Mucosa of rectum (tissue), 2 donors: Measurements from ENCODE around the gene ADAMTS14.
A peak's percentile ranks its signal among the peaks of the same experiment; 100 is the strongest.

Experiments used
- H3K27ac ChIP-seq, 2 donors: one replicate each; pipeline ENCODE4 v1.7.0; 2013; ENCODE audit warnings: inconsistent platforms in 2 of 2, low read depth in 2 of 2, low read length in 2 of 2
- H3K27me3 ChIP-seq, 2 donors: one replicate each; pipeline ENCODE4 v1.7.0; 2013; ENCODE audit warnings: low read length in 2 of 2; ENCODE audit not compliant: control insufficient read depth in 2 of 2, insufficient read depth in 2 of 2
- H3K36me3 ChIP-seq, 2 donors: one replicate each; pipeline ENCODE4 v1.7.0; 2013; ENCODE audit warnings: low read length in 2 of 2; ENCODE audit not compliant: control insufficient read depth in 2 of 2, insufficient read depth in 2 of 2
- H3K4me1 ChIP-seq, 2 donors: one replicate each; pipeline ENCODE4 v1.7.0; 2013; ENCODE audit warnings: low read length in 2 of 2, mild to moderate bottlenecking in 1 of 2; ENCODE audit not compliant: control insufficient read depth in 2 of 2, insufficient read depth in 2 of 2
- H3K4me3 ChIP-seq, 2 donors: one replicate each; pipeline ENCODE4 v1.7.0; 2013; ENCODE audit warnings: low read length in 2 of 2
- H3K9ac ChIP-seq, 2 donors: one replicate each; pipeline ENCODE4 v1.7.0; 2013; ENCODE audit warnings: low read length in 2 of 2, low read depth in 1 of 2, mild to moderate bottlenecking in 1 of 2
- H3K9me3 ChIP-seq, 2 donors: one replicate each; pipeline ENCODE4 v1.7.0; 2013; ENCODE audit warnings: low read length in 2 of 2; ENCODE audit not compliant: control insufficient read depth in 2 of 2
- donor health status: healthy.
- donor health status: Normal muscosa, but diverticular disease.

ADAMTS14 gene

DNA sequence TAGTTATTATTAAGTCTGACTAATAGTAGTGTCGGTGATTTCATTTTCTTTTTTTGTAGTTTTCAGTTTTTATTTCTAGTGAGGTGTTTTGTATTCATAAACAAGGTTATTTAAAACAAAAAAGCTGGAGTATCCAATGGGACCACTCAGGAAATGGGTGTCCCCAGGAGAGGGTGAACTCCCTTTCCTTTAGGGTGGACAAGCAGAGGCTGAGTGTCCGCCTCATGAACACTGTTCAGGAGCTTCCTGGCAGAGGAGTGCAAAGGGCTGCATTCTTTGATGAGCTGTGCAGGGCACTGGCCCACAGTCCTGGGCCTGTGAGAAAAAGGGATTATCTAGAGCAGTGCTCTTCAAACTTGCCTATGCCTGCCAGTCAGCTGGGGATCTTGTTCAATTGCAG lies 56.0 kb downstream of the ADAMTS14 start:
- Histone ChIP-seq H3K27ac (no peak overlapping the region), H3K27me3 (no peaks in the 10 kb centered on the region), H3K4me3 (no peak overlapping the region), H3K36me3 (no peaks in the 10 kb centered on the region), H3K9ac (no peak overlapping the region), H3K9me3 (no peaks in the 10 kb centered on the region), H3K4me1 (no peaks in the 10 kb centered on the region)

- no peak overlapping the region for H3K9ac ChIP-seq
- no peaks in the 10 kb centered on the region for H3K36me3 ChIP-seq
- no peaks in the 10 kb centered on the region for H3K27me3 ChIP-seq
- H3K9me3 ChIP-seq: no peaks in the 10 kb centered on the region
- no peak overlapping the region for H3K4me3 ChIP-seq
- H3K27ac ChIP-seq: no peak overlapping the region
- no peaks in the 10 kb centered on the region for H3K4me1 ChIP-seq
Measured at GRCh38 chr10:70729763-70730357, 57.6 kb downstream of the ADAMTS14 start.

- no peaks in the 10 kb centered on the region for H3K4me1 ChIP-seq
- no peaks in the 10 kb centered on the region for H3K9me3 ChIP-seq
Measured at GRCh38 chr10:70730955-70731354, 58.6 kb downstream of the ADAMTS14 start.

DNA sequence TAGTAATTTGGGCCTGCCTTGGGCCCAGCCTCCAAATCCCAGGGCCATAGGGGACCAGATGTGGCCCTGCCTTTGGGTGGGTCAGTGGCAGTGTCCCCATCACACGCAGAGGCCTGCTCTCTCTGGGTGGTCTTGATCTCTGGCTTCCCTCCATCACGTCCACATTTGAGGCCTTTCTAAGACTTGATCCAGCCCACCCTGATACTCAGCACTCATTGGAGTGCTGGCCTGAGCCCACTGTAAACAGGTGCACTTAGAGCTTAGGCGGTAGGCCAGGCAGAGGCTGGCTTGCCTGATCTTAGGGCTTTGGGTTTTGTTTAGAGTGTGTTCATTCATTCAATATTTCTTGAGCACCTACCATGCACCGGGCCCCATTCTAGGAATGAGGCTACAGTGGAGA lies 60.3 kb downstream of the ADAMTS14 start:
- Histone ChIP-seq H3K9ac (no peak overlapping the region), H3K36me3 (no peaks in the 10 kb centered on the region), H3K27ac (no peak overlapping the region), H3K9me3 (no peaks in the 10 kb centered on the region), H3K4me1 (no peaks in the 10 kb centered on the region), H3K4me3 (no peak overlapping the region), H3K27me3 (no peaks in the 10 kb centered on the region)

More at GRCh38 chr10:70730955-70731354, 58.6 kb downstream of the ADAMTS14 start:
- Histone ChIP-seq H3K27me3 (no peaks in the 10 kb centered on the region), H3K4me3 (no peak overlapping the region), H3K9ac (no peak overlapping the region), H3K27ac (no peak overlapping the region), H3K36me3 (no peaks in the 10 kb centered on the region)

DNA sequence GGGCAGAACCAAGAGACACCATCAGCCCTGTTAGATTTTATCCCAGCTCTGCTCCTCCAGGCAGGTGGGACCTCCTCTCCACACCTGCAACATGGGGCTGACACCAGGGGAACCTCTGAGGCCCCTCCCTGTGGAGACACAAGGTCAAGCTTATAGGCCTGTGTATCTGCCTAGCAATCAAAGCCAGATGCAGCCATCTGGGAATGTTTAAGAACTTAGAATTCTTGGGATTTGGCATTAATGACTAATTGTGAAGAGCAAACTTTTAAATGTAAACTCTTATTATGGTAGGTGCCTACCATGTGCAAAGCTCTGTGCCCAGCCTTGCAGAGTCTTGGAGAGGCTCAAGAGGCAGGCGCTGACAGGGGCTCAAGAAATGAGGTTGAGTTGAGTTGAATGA lies 60.7 kb downstream of the ADAMTS14 start:
- Histone ChIP-seq H3K27ac (no peak overlapping the region), H3K27me3 (no peaks in the 10 kb centered on the region), H3K9ac (no peak overlapping the region), H3K36me3 (no peaks in the 10 kb centered on the region), H3K4me3 (no peak overlapping the region), H3K9me3 (no peaks in the 10 kb centered on the region), H3K4me1 (no peaks in the 10 kb centered on the region)

DNA sequence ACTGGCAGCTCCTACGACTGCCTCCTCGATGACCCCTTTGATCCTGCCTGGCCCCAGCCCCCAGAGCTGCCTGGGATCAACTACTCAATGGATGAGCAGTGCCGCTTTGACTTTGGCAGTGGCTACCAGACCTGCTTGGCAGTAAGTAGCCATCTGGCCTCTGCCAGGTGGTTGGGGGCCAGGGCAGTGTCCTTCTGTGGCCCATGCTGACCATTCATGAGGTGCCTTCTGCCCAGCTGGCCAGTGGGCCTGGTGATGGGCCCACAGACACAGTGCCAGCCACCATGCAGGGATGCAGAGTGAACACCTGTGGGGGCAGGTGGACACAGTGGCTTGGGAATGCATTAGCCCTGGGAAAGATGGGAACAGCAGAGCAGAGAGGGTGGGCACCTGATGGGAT lies 62.9 kb downstream of the ADAMTS14 start:
- Histone ChIP-seq H3K4me3 (no peak overlapping the region), H3K27ac (no peak overlapping the region), H3K9ac (no peak overlapping the region), H3K4me1 (peaks cover 0 to 4% of the 10 kb centered on the region in 2 donors), H3K27me3 (no peaks in the 10 kb centered on the region), H3K9me3 (no peaks in the 10 kb centered on the region), H3K36me3 (no peaks in the 10 kb centered on the region)

DNA sequence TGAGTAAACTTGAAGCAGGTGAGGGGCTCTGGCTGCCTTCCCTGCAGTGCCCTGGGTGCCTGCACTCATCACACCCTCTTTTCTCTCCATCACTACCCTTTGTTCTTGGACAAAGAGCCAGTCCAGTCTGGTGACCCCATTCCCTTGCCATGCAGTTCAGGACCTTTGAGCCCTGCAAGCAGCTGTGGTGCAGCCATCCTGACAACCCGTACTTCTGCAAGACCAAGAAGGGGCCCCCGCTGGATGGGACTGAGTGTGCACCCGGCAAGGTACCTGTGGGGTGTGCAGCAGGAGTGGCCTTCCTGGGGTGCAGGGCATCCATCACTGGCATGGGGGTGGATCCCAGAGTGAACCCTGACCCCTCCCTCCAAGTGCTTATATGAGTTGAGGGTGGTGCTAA lies 64.2 kb downstream of the ADAMTS14 start:
- Histone ChIP-seq H3K36me3 (no peaks in the 10 kb centered on the region), H3K27me3 (no peaks in the 10 kb centered on the region), H3K27ac (no peak overlapping the region), H3K9ac (no peak overlapping the region), H3K4me1 (peaks cover 0 to 4% of the 10 kb centered on the region in 2 donors), H3K9me3 (no peaks in the 10 kb centered on the region), H3K4me3 (no peak overlapping the region)

GRCh38 chr10:70737250-70737649 lies 64.9 kb downstream of the ADAMTS14 start:
- H3K9me3 ChIP-seq: no peaks in the 10 kb centered on the region
- no peaks in the 10 kb centered on the region for H3K27me3 ChIP-seq
- H3K27ac ChIP-seq: no peak overlapping the region
- H3K36me3 ChIP-seq: no peaks in the 10 kb centered on the region
- peaks cover 3 to 8% of the 10 kb centered on the region in 2 donors for H3K4me1 ChIP-seq
- H3K4me3 ChIP-seq: no peak overlapping the region
- no peak overlapping the region for H3K9ac ChIP-seq

DNA sequence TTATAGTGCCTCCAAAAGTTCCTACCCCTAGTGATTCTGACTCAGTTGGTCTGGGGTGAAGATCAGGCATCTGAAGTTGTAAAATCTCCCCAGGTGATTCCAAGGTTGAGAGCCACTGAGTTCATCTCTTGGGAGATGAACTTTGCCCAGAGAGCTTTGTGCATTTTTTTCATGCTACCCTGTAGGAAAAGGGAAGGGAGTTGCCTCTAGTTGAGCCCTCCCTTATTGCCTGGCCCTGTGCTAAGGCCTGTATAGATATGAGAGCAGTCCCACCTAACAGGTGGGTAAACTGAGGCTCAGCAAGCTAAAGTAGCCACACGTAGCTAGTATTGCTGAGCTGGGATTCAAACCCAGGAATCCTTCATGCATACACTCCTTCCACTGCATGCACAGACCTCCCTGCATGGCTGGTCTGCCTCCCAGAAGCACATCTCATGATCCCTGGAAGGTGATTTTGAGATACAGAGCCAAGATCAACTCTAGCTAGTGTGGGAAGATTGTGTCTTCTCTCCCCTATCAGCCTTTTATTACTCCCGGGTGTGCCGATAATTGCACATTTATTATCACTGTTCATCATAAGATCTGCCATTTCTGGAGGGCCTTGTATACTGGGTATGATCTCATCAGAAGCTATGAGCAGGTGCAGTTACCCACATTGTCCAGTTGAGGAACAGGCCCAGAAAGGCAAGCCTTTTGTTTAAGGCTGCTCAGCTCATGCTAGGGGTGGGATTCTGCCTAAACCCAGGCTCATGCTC lies 65.9 kb downstream of the ADAMTS14 start:
- H3K36me3 ChIP-seq: no peaks in the 10 kb centered on the region
- no peak overlapping the region for H3K4me3 ChIP-seq
- H3K4me1 ChIP-seq: peaks cover 9% of the 10 kb centered on the region in 2 donors

DNA sequence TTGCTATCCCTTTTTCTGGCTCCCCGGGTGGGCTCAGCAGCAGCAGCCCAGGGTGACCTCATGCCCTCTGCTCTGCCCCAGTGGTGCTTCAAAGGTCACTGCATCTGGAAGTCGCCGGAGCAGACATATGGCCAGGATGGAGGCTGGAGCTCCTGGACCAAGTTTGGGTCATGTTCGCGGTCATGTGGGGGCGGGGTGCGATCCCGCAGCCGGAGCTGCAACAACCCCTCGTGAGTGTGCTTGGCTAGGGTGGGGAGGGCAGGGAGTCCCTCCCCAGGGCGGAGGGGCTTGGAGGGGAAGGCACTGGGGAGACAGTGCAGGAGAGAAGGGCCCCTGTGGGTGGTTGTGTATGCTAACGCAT lies 66.4 kb downstream of the ADAMTS14 start:
- Histone ChIP-seq H3K4me1 (peaks cover 11 to 13% of the 10 kb centered on the region in 2 donors), H3K36me3 (no peaks in the 10 kb centered on the region), H3K9ac (no peak overlapping the region), H3K27ac (peak overlapping the region in 1 of 2 donors; percentile 13), H3K9me3 (no peaks in the 10 kb centered on the region), H3K27me3 (no peaks in the 10 kb centered on the region), H3K4me3 (no peak overlapping the region)

More for the DNA sequence above, 65.9 kb downstream of the ADAMTS14 start:
- Histone ChIP-seq H3K27ac (peak overlapping the region in 1 of 2 donors; percentile 13), H3K9ac (no peak overlapping the region), H3K27me3 (no peaks in the 10 kb centered on the region), H3K9me3 (no peaks in the 10 kb centered on the region)
